ENCODE results near the gene HDHD3.

The HDHD3 gene

DNA sequence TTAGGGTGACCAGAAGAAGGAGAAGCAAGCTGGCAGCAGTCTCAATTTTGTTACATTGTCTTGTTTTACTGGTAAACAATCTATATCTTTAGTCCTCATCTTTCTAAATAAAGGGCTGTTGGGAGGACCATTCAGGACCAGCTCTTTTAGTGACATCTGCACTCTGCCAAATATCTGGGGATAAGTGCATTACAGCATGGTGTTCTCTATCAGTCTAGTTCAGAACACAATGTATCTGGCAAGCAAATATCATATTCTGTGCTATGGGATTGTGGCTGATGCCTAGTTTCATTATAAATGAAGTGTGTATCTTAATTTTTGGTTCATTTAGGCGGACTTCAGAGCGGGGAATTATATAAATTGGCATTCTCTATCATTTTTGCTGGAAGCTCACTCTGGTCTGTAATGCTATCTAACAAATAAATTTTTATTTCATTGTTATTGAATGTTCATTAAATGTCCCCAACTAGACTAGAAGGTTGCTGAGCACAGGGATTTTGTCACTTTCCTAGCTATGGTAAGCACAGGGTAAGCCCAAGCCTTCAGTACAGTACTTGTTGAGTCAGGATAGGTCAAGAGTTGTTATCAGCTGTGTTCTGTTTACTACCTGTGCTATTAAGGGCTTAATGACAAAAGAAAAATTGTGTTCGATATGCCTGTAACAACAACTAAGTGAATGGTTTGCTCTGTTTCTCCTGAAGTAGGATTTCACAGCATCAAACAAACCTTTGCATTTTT lies 48.6 kb downstream of the HDHD3 start:
- TF ChIP-seq, protein P1, sequence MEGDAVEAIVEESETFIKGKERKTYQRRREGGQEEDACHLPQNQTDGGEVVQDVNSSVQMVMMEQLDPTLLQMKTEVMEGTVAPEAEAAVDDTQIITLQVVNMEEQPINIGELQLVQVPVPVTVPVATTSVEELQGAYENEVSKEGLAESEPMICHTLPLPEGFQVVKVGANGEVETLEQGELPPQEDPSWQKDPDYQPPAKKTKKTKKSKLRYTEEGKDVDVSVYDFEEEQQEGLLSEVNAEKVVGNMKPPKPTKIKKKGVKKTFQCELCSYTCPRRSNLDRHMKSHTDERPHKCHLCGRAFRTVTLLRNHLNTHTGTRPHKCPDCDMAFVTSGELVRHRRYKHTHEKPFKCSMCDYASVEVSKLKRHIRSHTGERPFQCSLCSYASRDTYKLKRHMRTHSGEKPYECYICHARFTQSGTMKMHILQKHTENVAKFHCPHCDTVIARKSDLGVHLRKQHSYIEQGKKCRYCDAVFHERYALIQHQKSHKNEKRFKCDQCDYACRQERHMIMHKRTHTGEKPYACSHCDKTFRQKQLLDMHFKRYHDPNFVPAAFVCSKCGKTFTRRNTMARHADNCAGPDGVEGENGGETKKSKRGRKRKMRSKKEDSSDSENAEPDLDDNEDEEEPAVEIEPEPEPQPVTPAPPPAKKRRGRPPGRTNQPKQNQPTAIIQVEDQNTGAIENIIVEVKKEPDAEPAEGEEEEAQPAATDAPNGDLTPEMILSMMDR (conservative IDR thresholded peaks at IDR 0.05), result no peak
- H3K27ac ChIP-seq, result no peak overlapping the region

DNA sequence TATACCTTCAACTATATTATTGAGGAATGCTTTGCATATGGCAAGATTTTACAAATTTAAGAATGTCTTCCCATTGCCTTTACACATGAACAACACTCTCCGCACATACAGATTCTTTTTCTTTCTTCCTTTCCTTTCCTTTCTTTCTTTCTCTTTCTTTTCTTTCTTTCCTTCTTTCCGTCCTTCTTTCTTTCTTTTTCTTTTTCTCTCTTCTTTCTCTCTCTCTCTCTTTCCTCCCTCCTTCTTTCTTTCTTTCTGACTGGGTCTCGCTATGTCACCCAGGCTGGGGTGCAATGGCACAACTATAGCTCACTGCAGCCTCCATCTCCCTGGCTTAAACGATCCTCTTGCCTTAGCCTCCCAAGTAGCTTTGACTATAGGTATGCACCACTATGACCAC lies 50.6 kb downstream of the HDHD3 start:
- H3K27ac ChIP-seq, result no peak overlapping the region
- TF ChIP-seq, protein P1 (conservative IDR thresholded peaks at IDR 0.05), result no peak

Measured in VCaP (cell line).